K562 (cell line): Measurements from ENCODE around the gene PPM1H. TPM values are rescaled to one million over a fixed set of nuclear protein-coding genes. Genes with fewer than 3 reads are reported as not detected.

Source experiments
- ARID3A ChIP-seq: IDR thresholded peaks from 2 replicates; pipeline ENCODE4 v1.6.1; 2012; ENCODE audit warnings: low read depth, low read length, improper control_type of control experiment, borderline replicate concordance
- BMI1 ChIP-seq: fragments of 150-350 bp; IDR thresholded peaks from 2 replicates; pipeline ENCODE4 v1.6.1; 2014; ENCODE audit warnings: low read length
- CTBP1 ChIP-seq: fragments of 450-650 bp; IDR thresholded peaks from 2 replicates; pipeline ENCODE4 v1.6.1; 2016; ENCODE audit warnings: borderline replicate concordance
- CTCF ChIP-seq, 3 experiments: IDR thresholded peaks in 2 of 3; conservative IDR thresholded peaks in 1 of 3; 2 replicates each; pipeline ENCODE4 v1.5.1; 2011 to 2012; ENCODE audit warnings: low read length in 3 of 3, mild to moderate bottlenecking in 3 of 3, control low read depth in 2 of 3, improper control_type of control experiment in 1 of 3, inconsistent platforms in 1 of 3, low read depth in 1 of 3, mixed read lengths in 1 of 3, moderate library complexity in 1 of 3; ENCODE audit not compliant: insufficient read depth in 2 of 3
- E2F6 ChIP-seq, 2 experiments: IDR thresholded peaks; 2 replicates each; pipeline ENCODE4 v1.6.1; 2011; ENCODE audit warnings: borderline replicate concordance in 1 of 2, control low read depth in 1 of 2, low read depth in 1 of 2, low read length in 1 of 2, mild to moderate bottlenecking in 1 of 2, mixed read lengths in 1 of 2, moderate library complexity in 1 of 2; ENCODE audit not compliant: insufficient read depth in 1 of 2, insufficient read length in 1 of 2, poor library complexity in 1 of 2, severe bottlenecking in 1 of 2; ENCODE audit errors: extremely low read depth in 1 of 2
- GABPB1 ChIP-seq: sonication (generic); formaldehyde crosslinking; IDR thresholded peaks from 2 replicates; pipeline ENCODE4 v1.8.0; 2022; ENCODE audit warnings: mild to moderate bottlenecking, missing genetic modification reagents
- KDM4B ChIP-seq, 2 experiments: fragments of 450-650 bp in 1 of 2; sonication (generic) in 1 of 2; IDR thresholded peaks; 2 replicates each; pipeline ENCODE4 v1.6.1; 2016 to 2017; ENCODE audit warnings: borderline replicate concordance in 2 of 2, antibody characterized with exemption in 1 of 2, low read depth in 1 of 2, mild to moderate bottlenecking in 1 of 2
- SREBF1 ChIP-seq: fragments of 150-350 bp; IDR thresholded peaks from 2 replicates; pipeline ENCODE4 v1.6.1; 2014; ENCODE audit warnings: antibody characterized with exemption, low read depth, low read length, borderline replicate concordance
- SRSF3 ChIP-seq: fragments of 200-400 bp; formaldehyde crosslinking; IDR thresholded peaks from 2 replicates; pipeline ENCODE4 v1.6.1; 2016; ENCODE audit warnings: mild to moderate bottlenecking, low read length, moderate library complexity; ENCODE audit not compliant: insufficient read depth
- TAF7 ChIP-seq: fragments of 450-650 bp; IDR thresholded peaks from 2 replicates; pipeline ENCODE4 v1.6.1; 2016; ENCODE audit warnings: missing genetic modification characterization, missing compliant biosample characterization
- TAF9B ChIP-seq: fragments of 450-650 bp; IDR thresholded peaks from 2 replicates; pipeline ENCODE4 v1.6.1; 2018; ENCODE audit warnings: mild to moderate bottlenecking; ENCODE audit not compliant: partially characterized antibody
- TCF15 ChIP-seq: fragments of 250-450 bp; sonication (Bioruptor Pico); IDR thresholded peaks from 2 replicates; pipeline ENCODE4 v1.8.0; 2022; ENCODE audit warnings: moderate library complexity, mild to moderate bottlenecking, inconsistent platforms
- ZNF12 ChIP-seq: sonication (generic); formaldehyde crosslinking; IDR thresholded peaks from 2 replicates; pipeline ENCODE4 v1.4.0; 2020; ENCODE audit warnings: mild to moderate bottlenecking, missing genetic modification reagents
- ZNF175 ChIP-seq: fragments of 200-800 bp; sonication (Bioruptor generic); IDR thresholded peaks from 2 replicates; pipeline ENCODE4 v1.6.1; 2016; ENCODE audit warnings: low read depth, mild to moderate bottlenecking, missing genetic modification characterization, missing compliant biosample characterization
- ZNF436 ChIP-seq: fragments of 250-450, 450-650 bp; sonication (Bioruptor Pico); formaldehyde crosslinking; IDR thresholded peaks from 2 replicates; pipeline ENCODE4 v1.7.0; 2020; ENCODE audit warnings: mild to moderate bottlenecking
- ZNF583 ChIP-seq: fragments of 250-450 bp; sonication (Bioruptor Pico); IDR thresholded peaks from 2 replicates; pipeline ENCODE4 v1.4.0; 2020
- ZNF592 ChIP-seq: fragments of 450-650 bp; IDR thresholded peaks from 2 replicates; pipeline ENCODE4 v1.6.1; 2017; ENCODE audit warnings: antibody characterized with exemption, mild to moderate bottlenecking
- polyA plus RNA-seq, 8 experiments: library from polyadenylated mRNA; depleted of rRNA in 4 of 8; stranded (reverse) in 5 of 8; unstranded in 3 of 8; fragments of >200 nt; fragmentation: Nextera tagmentation in 2 of 8; fragmentation: Illumina TruSeq in 1 of 8; extraction: Ambion mirVana in 2 of 8; extraction: Trizol in 1 of 8; gene quantifications; 2 replicates each; pipeline versions ENCODE4 v1.2.1 to v1.2.3, GENCODE V29; 2011 to 2014; ENCODE audit warnings: inconsistent platforms in 1 of 8, missing spikeins in 1 of 8
- total RNA-seq, 7 experiments: library from RNA; depleted of rRNA in 6 of 7; stranded (reverse); fragments of >200 nt in 6 of 7; fragmentation: Illumina TruSeq in 2 of 7; extraction: Trizol in 2 of 7; gene quantifications; 2 replicates each; pipeline versions ENCODE4 v1.2.1 to v1.2.3, GENCODE V29; 2011 to 2021; ENCODE audit warnings: low replicate concordance in 1 of 7

Gene PPM1H
- total and polyA plus RNA-seq, 9 of the 15 experiments (the other 6 are each of a cell fraction or from before 2014, with no cell fraction given), result 5.3 to 29.3 (median 11.3) TPM

GRCh38 chr12:62603061-62603810 lies 331.7 kb downstream of the PPM1H start (continued):
- peak; percentile 40 to 88 (median 66); a peak in 4 of 6 replicates for TF ChIP-seq CTCF (IDR thresholded peaks at IDR 0.05 in 2 of 3, conservative IDR thresholded peaks at IDR 0.05 in 1 of 3; ENCODE audit: insufficient read depth in 2 of 3, low read depth in 1 of 3, low read length in 3 of 3)
- no peak for TF ChIP-seq ARID3A
- no peak for TF ChIP-seq ZNF583 (CRISPR knock-in tag)
- TF ChIP-seq ZNF436 (CRISPR knock-in tag), result no peak
- TF ChIP-seq GABPB1 (CRISPR knock-in tag), result peak; percentile 74; the same call in 1 of the 2 replicates
- no peak for TF ChIP-seq ZNF592
- no peak for TF ChIP-seq ZNF175 (CRISPR knock-in tag)
- no peak for TF ChIP-seq SRSF3
- TF ChIP-seq KDM4B (IDR thresholded peaks at IDR 0.05; ENCODE audit: borderline replicate concordance in 2 of 2, low read depth in 1 of 2), result peak in 1 of 2 experiments; percentile 37; a peak in 1 of 4 replicates
- TF ChIP-seq TAF9B, result no peak
- TF ChIP-seq TAF7 (tag), result peak; percentile 6; the same call in 1 of the 2 replicates
- TF ChIP-seq SREBF1, result no peak
- peak; percentile 89 for TF ChIP-seq CTBP1
- no peak for TF ChIP-seq TCF15 (CRISPR knock-in tag)
- no peak for TF ChIP-seq BMI1
- peak; percentile 94 to 98 for TF ChIP-seq E2F6 (IDR thresholded peaks at IDR 0.05; ENCODE audit: borderline replicate concordance in 1 of 2, extremely low read depth in 1 of 2, insufficient read depth in 1 of 2, insufficient read length in 1 of 2, low read depth in 1 of 2, low read length in 1 of 2, poor library complexity in 1 of 2, severe bottlenecking in 1 of 2)
- peak; percentile 85; the same call in 1 of the 2 replicates for TF ChIP-seq ZNF12 (CRISPR knock-in tag)
